Right forelimb (tissue), 1 donor: ENCODE data around the gene TNS2.

ENCODE experiments used
- DNase-seq: peaks from one replicate; pipeline ENCODE4 v3.0.0-alpha.2; 2018

Gene TNS2

GRCh38 chr12:53058674-53059433 lies 9.0 kb downstream of the TNS2 start:
- peak; percentile 49 for DNase-seq

DNA sequence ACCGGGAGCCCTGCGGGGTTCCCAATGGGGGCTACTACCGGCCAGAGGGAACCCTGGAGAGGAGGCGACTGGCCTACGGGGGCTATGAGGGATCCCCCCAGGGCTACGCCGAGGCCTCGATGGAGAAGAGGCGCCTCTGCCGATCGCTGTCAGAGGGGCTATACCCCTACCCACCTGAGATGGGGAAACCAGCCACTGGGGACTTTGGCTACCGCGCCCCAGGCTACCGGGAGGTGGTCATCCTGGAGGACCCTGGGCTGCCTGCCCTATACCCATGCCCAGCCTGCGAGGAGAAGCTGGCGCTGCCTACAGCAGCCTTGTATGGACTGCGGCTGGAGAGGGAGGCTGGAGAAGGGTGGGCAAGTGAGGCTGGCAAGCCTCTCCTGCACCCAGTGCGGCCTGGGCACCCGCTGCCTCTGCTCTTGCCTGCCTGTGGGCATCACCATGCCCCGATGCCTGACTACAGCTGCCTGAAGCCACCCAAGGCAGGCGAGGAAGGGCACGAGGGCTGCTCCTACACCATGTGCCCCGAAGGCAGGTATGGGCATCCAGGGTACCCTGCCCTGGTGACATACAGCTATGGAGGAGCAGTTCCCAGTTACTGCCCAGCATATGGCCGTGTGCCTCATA lies 9.7 kb downstream of the TNS2 start:
- DNase-seq = no peak

DNA sequence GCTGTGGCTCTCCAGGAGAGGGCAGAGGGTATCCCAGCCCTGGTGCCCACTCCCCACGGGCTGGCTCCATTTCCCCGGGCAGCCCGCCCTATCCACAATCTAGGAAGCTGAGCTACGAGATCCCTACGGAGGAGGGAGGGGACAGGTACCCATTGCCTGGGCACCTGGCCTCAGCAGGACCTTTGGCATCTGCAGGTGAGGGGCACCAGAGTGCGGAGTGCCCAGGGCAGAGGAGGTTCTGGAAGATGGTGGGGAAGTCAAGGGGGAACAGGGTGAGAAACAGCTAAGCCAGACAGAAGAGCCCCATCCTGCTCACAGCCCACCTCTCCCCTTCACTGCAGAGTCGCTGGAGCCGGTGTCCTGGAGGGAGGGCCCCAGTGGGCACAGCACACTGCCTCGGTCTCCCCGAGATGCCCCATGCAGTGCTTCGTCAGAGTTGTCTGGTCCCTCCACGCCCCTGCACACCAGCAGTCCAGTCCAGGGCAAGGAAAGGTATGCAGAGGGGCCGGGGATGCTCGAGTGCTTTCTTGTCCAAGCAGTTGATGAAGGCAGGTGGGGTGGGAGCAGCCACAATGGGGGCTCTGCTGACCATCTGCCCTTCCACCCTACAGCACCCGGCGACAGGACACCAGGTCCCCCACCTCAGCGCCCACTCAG lies 10.3 kb downstream of the TNS2 start:
- no peak for DNase-seq

DNA sequence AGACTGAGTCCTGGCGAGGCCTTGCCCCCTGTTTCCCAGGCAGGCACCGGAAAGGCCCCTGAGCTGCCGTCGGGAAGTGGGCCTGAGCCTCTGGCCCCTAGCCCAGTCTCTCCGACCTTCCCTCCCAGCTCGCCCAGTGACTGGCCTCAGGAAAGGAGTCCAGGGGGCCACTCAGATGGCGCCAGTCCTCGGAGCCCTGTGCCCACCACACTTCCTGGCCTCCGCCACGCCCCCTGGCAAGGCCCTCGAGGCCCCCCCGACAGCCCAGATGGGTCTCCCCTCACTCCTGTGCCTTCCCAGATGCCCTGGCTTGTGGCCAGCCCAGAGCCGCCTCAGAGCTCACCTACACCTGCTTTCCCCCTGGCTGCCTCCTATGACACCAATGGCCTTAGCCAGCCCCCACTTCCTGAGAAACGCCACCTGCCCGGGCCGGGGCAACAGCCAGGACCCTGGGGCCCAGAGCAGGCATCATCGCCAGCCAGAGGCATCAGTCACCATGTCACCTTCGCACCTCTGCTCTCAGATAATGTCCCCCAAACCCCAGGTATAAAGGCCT lies 10.9 kb downstream of the TNS2 start:
- no peak for DNase-seq

GRCh38 chr12:53061404-53062010 lies 11.6 kb downstream of the TNS2 start:
- DNase-seq = peak; percentile 48

GRCh38 chr12:53062011-53062961 lies 12.4 kb downstream of the TNS2 start:
- no peak for DNase-seq

- peak; percentile 49 for DNase-seq
Observed at GRCh38 chr12:53062977-53063707, 13.3 kb downstream of the TNS2 start.

DNA sequence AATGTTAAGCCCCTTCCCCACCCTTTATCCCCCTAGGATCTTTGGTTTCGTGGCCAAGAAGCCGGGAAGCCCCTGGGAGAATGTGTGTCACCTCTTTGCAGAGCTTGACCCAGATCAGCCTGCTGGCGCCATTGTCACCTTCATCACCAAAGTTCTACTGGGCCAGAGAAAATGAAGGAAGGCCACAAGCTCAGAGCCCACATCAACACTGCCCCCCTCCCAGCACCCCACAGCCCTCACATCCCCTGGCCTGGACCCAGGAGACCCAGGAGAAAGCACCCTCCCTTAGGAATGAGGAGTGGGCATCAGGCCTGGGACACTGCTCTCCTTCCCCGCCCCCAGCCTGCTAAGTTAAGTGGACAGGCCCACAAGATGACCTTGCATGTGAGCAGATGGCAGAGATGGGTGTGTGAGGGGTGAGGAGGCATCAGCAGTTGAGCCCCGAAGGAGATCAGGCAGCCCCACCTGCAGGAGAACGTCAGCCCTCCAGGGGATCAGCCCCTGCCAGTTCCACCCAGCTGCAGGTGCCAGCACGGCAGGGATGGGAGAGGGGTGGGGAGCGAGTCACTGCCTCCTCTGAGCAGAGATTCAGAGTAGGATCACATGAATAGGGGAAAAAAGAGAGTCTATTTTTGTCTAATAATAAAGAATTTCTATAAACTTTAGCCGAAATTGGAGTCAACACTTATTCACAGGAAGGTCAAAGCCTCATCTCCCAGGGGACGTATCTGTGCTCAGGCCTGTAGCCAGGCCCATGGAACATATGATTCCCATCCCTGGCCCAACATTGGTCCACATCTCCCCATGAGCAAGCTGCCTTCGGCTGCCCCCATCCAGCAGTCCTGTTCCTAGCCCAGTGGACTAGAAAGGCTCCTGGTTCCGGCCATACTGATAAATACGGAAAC lies 14.1 kb downstream of the TNS2 start:
- DNase-seq = peak; percentile 65

GRCh38 chr12:53064613-53065436 lies 15.0 kb downstream of the TNS2 start:
- peak; percentile 53 for DNase-seq

DNA sequence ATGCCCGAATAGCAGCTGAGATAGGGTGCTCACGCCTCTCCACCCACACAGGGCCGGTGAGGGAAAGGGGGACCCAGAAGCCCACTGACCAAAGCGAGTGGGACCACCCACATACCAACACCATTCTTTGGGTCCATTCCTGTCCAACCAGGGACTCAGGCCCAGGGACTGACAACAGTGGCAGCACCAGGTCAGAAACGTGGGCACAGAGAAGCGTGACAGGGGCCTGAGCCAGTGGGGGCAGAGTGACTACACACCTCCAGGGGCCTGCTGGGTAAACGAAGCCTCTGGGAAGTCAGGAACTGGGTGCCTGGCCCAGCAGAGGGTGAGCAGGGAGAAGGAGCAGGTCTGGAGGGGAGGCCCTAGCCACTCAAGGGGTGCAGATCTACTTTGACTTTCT lies 15.6 kb downstream of the TNS2 start:
- peak; percentile 50 for DNase-seq

DNA sequence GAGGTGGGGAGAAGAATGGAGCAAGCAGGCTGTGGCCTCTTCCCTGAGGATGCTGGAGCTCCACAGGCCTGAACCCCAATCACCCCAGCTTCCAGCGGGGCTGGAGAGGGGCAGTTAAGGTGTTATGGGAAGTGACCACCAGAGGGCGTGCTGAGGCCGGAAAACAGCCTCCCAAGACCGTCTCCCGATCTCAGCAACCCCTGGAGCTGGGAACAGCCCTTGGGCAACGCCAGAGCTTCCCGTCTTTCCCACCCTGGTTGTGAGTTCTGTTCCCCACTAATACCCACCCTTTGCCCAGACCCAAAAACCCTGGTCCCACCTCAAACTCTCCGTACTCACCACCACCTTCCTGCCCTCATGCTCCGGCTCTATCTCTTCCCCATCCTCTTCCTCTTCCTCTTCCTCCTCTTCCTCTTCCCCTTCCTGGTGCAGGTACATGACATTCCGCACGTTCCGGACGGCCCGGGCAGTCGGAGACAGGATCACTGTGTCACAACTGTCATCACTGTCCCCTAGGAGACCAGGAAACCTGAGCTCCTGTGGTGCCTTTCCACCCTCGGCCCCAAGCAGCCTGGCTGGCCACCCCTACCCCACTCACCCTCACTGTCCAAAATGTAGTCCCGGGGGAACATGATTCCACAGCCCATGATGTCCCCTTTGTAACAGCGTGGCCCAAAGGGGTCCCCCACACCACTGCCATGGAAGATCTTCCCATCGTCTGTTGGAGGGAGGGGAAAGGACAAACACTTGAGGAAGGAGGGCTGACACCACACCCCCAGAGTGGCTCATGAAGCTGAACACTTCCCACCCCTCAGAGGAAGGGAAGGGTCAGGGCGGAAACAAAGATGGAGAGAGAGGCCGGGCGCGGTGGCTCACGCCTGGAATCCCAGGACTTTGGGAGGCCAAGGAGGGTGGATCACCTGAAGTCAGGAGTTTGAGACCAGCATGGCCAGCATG lies 16.4 kb downstream of the TNS2 start:
- peak; percentile 87 for DNase-seq

DNA sequence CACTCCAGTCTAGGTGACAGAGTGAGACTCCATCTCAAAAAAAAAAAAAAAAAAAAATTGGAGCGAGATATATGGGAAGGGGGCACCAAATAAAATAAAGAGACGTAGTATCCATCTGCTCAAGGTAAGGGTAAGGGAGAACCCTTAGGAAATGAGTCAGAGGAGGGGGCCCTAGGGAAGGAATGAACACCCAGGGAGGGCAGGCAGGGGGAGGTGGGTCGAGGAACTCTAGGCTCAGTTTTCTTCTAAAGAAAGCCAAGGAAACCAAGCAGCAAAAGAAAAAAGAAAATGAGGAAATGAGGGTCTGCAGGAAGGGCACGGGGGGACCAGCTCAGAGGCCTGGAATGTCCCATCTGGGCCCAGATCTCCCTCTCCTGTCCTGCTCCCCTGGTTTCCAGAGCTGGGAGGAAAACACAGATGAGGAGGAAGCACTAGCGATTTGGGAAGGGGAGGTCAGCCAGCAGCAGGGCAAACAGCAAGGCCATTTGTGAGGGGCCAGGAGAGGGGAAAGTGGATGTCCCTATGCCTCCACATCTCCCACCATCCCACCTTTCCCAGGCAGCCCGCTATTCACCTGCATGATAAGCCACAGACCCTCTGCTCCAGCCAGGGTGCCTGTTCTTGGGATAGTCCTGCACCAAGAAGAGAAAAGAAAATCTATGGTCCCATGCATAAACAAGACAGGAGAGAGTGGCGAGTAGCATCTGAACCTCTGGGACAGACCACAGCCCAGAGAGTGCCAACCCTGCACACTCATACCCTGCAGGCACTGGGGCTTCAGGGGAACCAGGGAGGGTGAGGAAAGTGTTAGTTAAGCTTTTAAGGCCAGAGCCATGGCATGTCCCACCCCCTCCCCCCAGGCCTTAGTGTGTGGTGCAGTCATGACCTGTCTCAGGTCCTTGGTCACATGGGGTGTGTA lies 17.5 kb downstream of the TNS2 start:
- no peak for DNase-seq

DNA sequence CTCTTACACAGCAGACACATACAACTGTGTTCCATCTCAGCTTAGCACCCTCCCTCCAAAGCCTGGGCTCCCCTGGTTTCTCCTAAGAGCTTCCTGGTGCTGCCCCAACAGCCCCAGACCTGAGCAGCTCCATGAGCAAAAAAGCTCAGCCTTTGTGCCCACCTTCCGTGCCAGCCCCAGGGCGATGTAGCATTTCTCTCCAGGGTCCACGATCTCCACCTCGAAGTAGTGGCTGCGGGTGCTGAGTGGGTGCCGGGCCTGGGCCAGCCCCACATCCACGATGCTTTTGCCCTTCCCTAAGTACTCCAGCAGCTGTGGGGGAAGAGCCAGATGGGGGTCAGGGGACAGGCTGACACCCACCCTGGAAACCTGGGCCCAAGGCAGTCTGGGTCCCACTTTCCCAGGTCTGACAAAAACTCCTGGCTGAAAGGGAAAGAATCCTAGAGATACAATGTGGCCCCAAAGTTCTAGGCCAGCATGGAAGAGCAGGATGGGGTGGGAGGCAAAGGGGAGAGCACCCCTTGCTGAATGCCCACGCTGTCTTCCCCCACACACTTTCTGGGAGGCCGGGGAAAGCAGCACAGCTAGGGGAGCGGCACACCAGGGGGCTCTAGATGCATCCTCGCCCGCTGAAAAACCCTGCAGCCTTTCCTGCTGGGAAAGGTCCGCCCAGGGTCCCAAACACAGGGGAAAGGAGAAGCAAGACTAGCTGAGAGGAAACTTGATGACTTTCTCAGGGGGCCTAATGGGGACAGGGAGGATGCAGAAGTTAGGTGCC lies 18.3 kb downstream of the TNS2 start:
- DNase-seq = no peak

DNA sequence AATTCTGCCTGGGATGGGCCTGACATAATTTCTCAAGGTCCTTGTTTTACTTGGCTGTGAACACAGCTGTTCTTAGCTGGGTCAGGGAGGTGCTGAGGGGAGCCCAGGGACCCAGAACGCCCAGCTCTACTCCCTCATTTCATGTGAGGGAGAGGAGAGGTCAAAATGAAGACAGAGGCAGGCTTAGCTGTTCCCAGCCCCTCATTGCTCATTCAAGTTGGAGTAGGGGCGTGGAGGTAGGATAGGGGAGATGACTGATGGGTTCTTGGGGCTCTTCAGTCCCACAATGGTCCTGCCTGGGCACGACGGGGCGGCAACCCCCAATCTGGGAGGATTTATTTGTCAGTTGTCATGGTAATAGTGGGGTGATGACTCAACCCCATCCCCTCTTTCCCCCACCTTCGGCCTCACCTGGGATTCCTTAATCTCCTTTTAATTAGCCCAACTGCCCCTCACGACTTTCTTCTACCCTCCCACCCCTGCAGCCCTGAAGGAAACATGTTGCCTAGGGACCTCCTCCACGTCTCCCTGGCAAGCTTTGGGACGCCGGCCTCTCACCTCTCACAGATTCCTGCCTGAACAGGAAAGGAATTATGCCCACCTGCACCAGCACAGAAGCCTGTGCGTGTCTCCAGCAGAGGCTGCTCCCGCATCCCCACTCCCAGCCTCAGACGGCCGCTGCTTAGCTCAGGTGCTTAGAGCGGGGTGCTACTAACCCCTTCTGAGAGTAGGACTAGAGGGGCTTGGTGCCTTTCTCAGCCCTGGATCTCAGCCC lies 19.1 kb downstream of the TNS2 start:
- DNase-seq = no peak
